SK-N-SH (cell line): ENCODE measurements around the gene COL17A1. TPM values are rescaled to one million over a fixed set of nuclear protein-coding genes. Genes with fewer than 3 reads are reported as not detected.

Source experiments
- CTCF ChIA-PET: fragments of 300-600, 350-600 bp; formaldehyde crosslinking; extraction: SDS; loops from one replicate; lab custom pipeline; 2021; lab: Yijun Ruan, JAX
- POLR2A ChIA-PET: fragments of 350-600 bp; sonication (Branson Sonifier 250); formaldehyde crosslinking; extraction: SDS; loops from one replicate; lab custom pipeline; 2020; ENCODE audit warnings: antibody characterized with exemption, inconsistent platforms; lab: Yijun Ruan, JAX
- DNase-seq: peaks from one replicate; pipeline ENCODE4 v3.0.0; 2012
- H2AFZ ChIP-seq: fragments of 200-600 bp; sonication (generic); 2 replicates; pipeline ENCODE4 v1.8.1; 2016; ENCODE audit warnings: antibody characterized with exemption, mild to moderate bottlenecking, low read depth
- H3F3A ChIP-seq: fragments of 200-600 bp; sonication (generic); replicated peaks from 2 replicates; pipeline ENCODE3; 2016; ENCODE audit warnings: antibody characterized with exemption, mild to moderate bottlenecking; ENCODE audit not compliant: insufficient read depth
- H3K27ac ChIP-seq, 2 experiments: fragments of 200-500 bp in 1 of 2; fragments of 200-600 bp in 1 of 2; sonication (Bioruptor generic) in 1 of 2; sonication (generic), shearing (Covaris generic) in 1 of 2; 2 replicates each; pipeline versions ENCODE4 v1.5.1 to v1.6.1; 2014 to 2016; ENCODE audit warnings: low read depth in 2 of 2, inconsistent platforms in 1 of 2, low read length in 1 of 2, mild to moderate bottlenecking in 1 of 2, mixed read lengths in 1 of 2
- H3K27me3 ChIP-seq: fragments of 200-600 bp; sonication (generic), shearing (Covaris generic); 2 replicates; pipeline ENCODE4 v1.6.1; 2016; ENCODE audit warnings: mixed run types; ENCODE audit not compliant: insufficient read depth
- H3K36me3 ChIP-seq, 2 experiments: fragments of 200-500 bp in 1 of 2; fragments of 200-600 bp in 1 of 2; sonication (Bioruptor generic) in 1 of 2; sonication (generic) in 1 of 2; replicated peaks in 1 of 2; 2 replicates each; pipeline versions ENCODE3 to v1.5.1; 2014 to 2016; ENCODE audit warnings: low read length in 1 of 2, mild to moderate bottlenecking in 1 of 2; ENCODE audit not compliant: insufficient read depth in 2 of 2, control insufficient read depth in 1 of 2
- H3K4me1 ChIP-seq, 2 experiments: fragments of 200-500 bp in 1 of 2; fragments of 200-600 bp in 1 of 2; sonication (Bioruptor generic) in 1 of 2; sonication (generic), shearing (Covaris generic) in 1 of 2; 2 replicates each; pipeline versions ENCODE4 v1.5.1 to v1.6.1; 2014 to 2016; ENCODE audit warnings: low read depth in 1 of 2, low read length in 1 of 2, mixed run types in 1 of 2; ENCODE audit not compliant: insufficient read depth in 2 of 2, control insufficient read depth in 1 of 2
- H3K4me2 ChIP-seq: fragments of 200-600 bp; sonication (generic), shearing (Covaris generic); 2 replicates; pipeline ENCODE4 v1.6.1; 2017; ENCODE audit warnings: mixed run types
- H3K4me3 ChIP-seq, 2 experiments: fragments of 200-500 bp in 1 of 2; fragments of 200-600 bp in 1 of 2; sonication (Bioruptor generic) in 1 of 2; sonication (generic), shearing (Covaris generic) in 1 of 2; 2 replicates each; pipeline versions ENCODE4 v1.5.1 to v1.8.1; 2014 to 2016; ENCODE audit warnings: low read depth in 2 of 2, inconsistent platforms in 1 of 2, low read length in 1 of 2, mild to moderate bottlenecking in 1 of 2, mixed read lengths in 1 of 2, moderate library complexity in 1 of 2
- H3K79me2 ChIP-seq: fragments of 200-600 bp; sonication (generic); 2 replicates; pipeline ENCODE4 v1.8.1; 2017; ENCODE audit warnings: mild to moderate bottlenecking; ENCODE audit not compliant: insufficient read depth
- H3K9ac ChIP-seq: fragments of 200-600 bp; sonication (generic); 2 replicates; pipeline ENCODE4 v1.6.1; 2017; ENCODE audit warnings: mixed run types
- H3K9me2 ChIP-seq: fragments of 200-600 bp; sonication (generic); 2 replicates; pipeline ENCODE4 v1.6.1; 2017; ENCODE audit warnings: mixed run types
- H3K9me3 ChIP-seq: fragments of 200-600 bp; sonication (generic); 2 replicates; pipeline ENCODE4 v1.6.1; 2017; ENCODE audit warnings: mixed run types, mild to moderate bottlenecking, moderate library complexity
- H4K20me1 ChIP-seq: fragments of 200-600 bp; sonication (generic); 2 replicates; pipeline ENCODE4 v1.6.1; 2017; ENCODE audit warnings: mild to moderate bottlenecking, mixed run types; ENCODE audit not compliant: insufficient read depth
- CHD2 ChIP-seq: fragments of 150-350 bp; IDR thresholded peaks from 2 replicates; pipeline ENCODE4 v1.6.1; 2018; ENCODE audit warnings: low read length; ENCODE audit not compliant: partially characterized antibody
- CTCF ChIP-seq: fragments of 200-600 bp; sonication (generic); IDR thresholded peaks from 2 replicates; pipeline ENCODE4 v1.6.1; 2017; ENCODE audit warnings: antibody characterized with exemption, mild to moderate bottlenecking, moderate library complexity
- ELF1 ChIP-seq: IDR thresholded peaks from 2 replicates; pipeline ENCODE4 v1.4.0; 2012
- EZH2phosphoT487 ChIP-seq: fragments of 200-600 bp; sonication (generic); IDR thresholded peaks from 2 replicates; pipeline ENCODE4 v1.6.1; 2017; ENCODE audit warnings: low read depth, mixed run types, mild to moderate bottlenecking, antibody characterized with exemption, moderate library complexity, borderline replicate concordance
- FOSL2 ChIP-seq: IDR thresholded peaks from 2 replicates; pipeline ENCODE4 v1.4.0; 2012; ENCODE audit warnings: low read depth, mild to moderate bottlenecking, moderate library complexity, borderline replicate concordance
- GATA2 ChIP-seq: sonication (generic); formaldehyde crosslinking; IDR thresholded peaks from 2 replicates; pipeline ENCODE4 v1.5.0; 2020; ENCODE audit warnings: mild to moderate bottlenecking, missing genetic modification reagents
- IRF3 ChIP-seq: fragments of 150-350 bp; IDR thresholded peaks from 2 replicates; pipeline ENCODE4 v1.6.1; 2016; ENCODE audit warnings: mild to moderate bottlenecking, low read depth, low read length
- JUND ChIP-seq: IDR thresholded peaks from 2 replicates; pipeline ENCODE4 v1.4.0; 2012
- MEF2A ChIP-seq: IDR thresholded peaks from 2 replicates; pipeline ENCODE4 v1.4.0; 2012; ENCODE audit warnings: low read depth, borderline replicate concordance
- PBX3 ChIP-seq: IDR thresholded peaks from 2 replicates; pipeline ENCODE4; 2012
- RFX5 ChIP-seq: IDR thresholded peaks from 2 replicates; pipeline ENCODE4 v1.6.1; 2012; ENCODE audit warnings: mild to moderate bottlenecking, improper control_type of control experiment, low read length
- RXRA ChIP-seq: IDR thresholded peaks from 2 replicates; pipeline ENCODE4 v1.4.0; 2012; ENCODE audit warnings: low read depth, mild to moderate bottlenecking, borderline replicate concordance
- SIN3A ChIP-seq: IDR thresholded peaks from 2 replicates; pipeline ENCODE4 v1.6.1; 2012; ENCODE audit warnings: low read depth, mild to moderate bottlenecking, low read length, moderate library complexity, borderline replicate concordance
- SMC3 ChIP-seq: IDR thresholded peaks from 2 replicates; pipeline ENCODE4 v1.6.1; 2012; ENCODE audit warnings: low read depth, low read length, improper control_type of control experiment
- USF2 ChIP-seq: fragments of 150-350 bp; IDR thresholded peaks from 2 replicates; pipeline ENCODE4 v1.6.1; 2017; ENCODE audit warnings: antibody characterized with exemption, low read length, low read depth, borderline replicate concordance
- YY1 ChIP-seq: IDR thresholded peaks from 2 replicates; pipeline ENCODE4 v1.4.0; 2012; ENCODE audit warnings: low read depth, mild to moderate bottlenecking
- ZBTB33 ChIP-seq: IDR thresholded peaks from 2 replicates; pipeline ENCODE4 v1.4.0; 2012; ENCODE audit warnings: low read depth, borderline replicate concordance
- WGBS: methylation state at CpG from one replicate; pipeline ENCODE4 v1.1.6; 2017; ENCODE audit warnings: low lambda C conversion rate; 5-methylcytosine and 5-hydroxymethylcytosine counted together
- polyA plus RNA-seq, 3 experiments: library from polyadenylated mRNA; depleted of rRNA; stranded (reverse); fragments of >200 nt; gene quantifications; 2 replicates each; pipeline ENCODE4 v1.2.3, GENCODE V29; 2012
- TF ChIP-seq, protein P1 (sequence below): IDR thresholded peaks from 2 replicates; pipeline ENCODE4 v1.4.0; 2012; ENCODE audit warnings: low read depth, borderline replicate concordance

COL17A1 gene
- polyA plus RNA-seq, 1 of the 3 experiments (the other 2 are of a cell fraction): 0.12 TPM

DNA sequence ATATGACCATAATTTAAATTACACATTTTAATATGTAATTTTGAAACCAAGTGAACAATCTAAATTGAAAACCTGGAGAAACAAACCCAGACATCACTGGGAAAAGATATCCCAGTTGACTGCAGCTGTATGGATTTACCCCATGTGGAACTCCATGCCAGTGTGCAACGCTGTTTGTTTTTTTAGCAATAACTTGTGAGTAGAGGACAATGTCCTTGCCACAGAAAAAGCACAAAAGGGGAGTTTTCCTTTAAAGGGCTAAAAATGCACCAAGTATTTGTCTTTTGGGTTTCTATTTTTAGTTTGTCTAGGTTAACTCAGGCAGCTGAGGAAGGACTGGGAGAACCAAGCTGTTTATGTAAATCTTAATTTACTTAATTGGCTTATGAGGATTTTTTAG, 15.1 kb upstream of the COL17A1 start:
- Histone ChIP-seq H3K4me1 (no peaks in the 10 kb centered on the region), H3K9me2 (no peaks in the 10 kb centered on the region), H3K4me3 (no peak overlapping the region), H3K79me2 (no peaks in the 10 kb centered on the region), H3F3A (no peaks in the 10 kb centered on the region), H3K9me3 (no peaks in the 10 kb centered on the region; the same call in 1 of the 2 replicates), H3K9ac (no peak overlapping the region), H3K27me3 (no peaks in the 10 kb centered on the region), H3K36me3 (no peaks in the 10 kb centered on the region), H3K4me2 (no peak overlapping the region), H4K20me1 (no peaks in the 10 kb centered on the region), H2AFZ (no peak overlapping the region), H3K27ac (no peak overlapping the region)
- no CpG with 5 or more reads among the region's 1 CpG for WGBS
- no peak for TF ChIP-seq RXRA
- no peak for TF ChIP-seq ZBTB33
- TF ChIP-seq PBX3: no peak
- no peak for TF ChIP-seq USF2
- TF ChIP-seq SIN3A: no peak
- no peak for TF ChIP-seq JUND
- TF ChIP-seq IRF3: no peak
- no peak for TF ChIP-seq CHD2
- no peak for TF ChIP-seq YY1
- TF ChIP-seq MEF2A: no peak
- no peak for TF ChIP-seq GATA2 (CRISPR knock-in tag)
- TF ChIP-seq ELF1: no peak
- DNase-seq: no peak
- POLR2A ChIA-PET: no interaction called here
- CTCF ChIA-PET: interaction anchor here (0.8 to 1.7 kb wide), 3 partner anchors 9 to 21 kb away, joined by 3 to 4 read pairs (median 3); no protein-coding TSS in a partner anchor

- no peak overlapping the region for H3K9ac ChIP-seq
- no peaks in the 10 kb centered on the region for H3K9me2 ChIP-seq
- no peaks in the 10 kb centered on the region for H4K20me1 ChIP-seq
- H3K9me3 ChIP-seq: no peaks in the 10 kb centered on the region; the same call in 1 of the 2 replicates
- TF ChIP-seq FOSL2 (no peak), ELF1 (no peak), RFX5 (no peak), RXRA (no peak), SMC3 (no peak), EZH2phosphoT487 (no peak), SIN3A (no peak), CTCF (no peak), CHD2 (no peak)
- TF ChIP-seq, protein P1, sequence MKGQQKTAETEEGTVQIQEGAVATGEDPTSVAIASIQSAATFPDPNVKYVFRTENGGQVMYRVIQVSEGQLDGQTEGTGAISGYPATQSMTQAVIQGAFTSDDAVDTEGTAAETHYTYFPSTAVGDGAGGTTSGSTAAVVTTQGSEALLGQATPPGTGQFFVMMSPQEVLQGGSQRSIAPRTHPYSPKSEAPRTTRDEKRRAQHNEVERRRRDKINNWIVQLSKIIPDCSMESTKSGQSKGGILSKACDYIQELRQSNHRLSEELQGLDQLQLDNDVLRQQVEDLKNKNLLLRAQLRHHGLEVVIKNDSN: no peak
- no peaks in the 10 kb centered on the region for H3K4me1 ChIP-seq
- no peak overlapping the region for H2AFZ ChIP-seq
- no peaks in the 10 kb centered on the region for H3K27me3 ChIP-seq
- H3F3A ChIP-seq: no peaks in the 10 kb centered on the region
- CTCF ChIA-PET: interaction anchor here (1.4 to 1.7 kb wide), 3 partner anchors 9 to 21 kb away, joined by 3 to 6 read pairs (median 4); partner anchors contain the start of gene SFR1
- H3K4me3 ChIP-seq: no peak overlapping the region
- no peaks in the 10 kb centered on the region for H3K79me2 ChIP-seq
- no peak for DNase-seq
- H3K4me2 ChIP-seq: no peak overlapping the region
- no peaks in the 10 kb centered on the region for H3K36me3 ChIP-seq
- POLR2A ChIA-PET: no interaction called here
- no peak overlapping the region for H3K27ac ChIP-seq
Observed at GRCh38 chr10:104099941-104100340, 14.3 kb upstream of the COL17A1 start.
